ENCODE results near the gene ATOSA. TPM values are rescaled to one million over a fixed set of nuclear protein-coding genes. Genes with fewer than 3 reads are reported as not detected.

Gene ATOSA
- total RNA-seq: 26.0 and 31.1 TPM in 2 replicates
- polyA plus RNA-seq: 6.8 and 9.9 TPM in 2 replicates

GRCh38 chr15:52679232-52680040 lies at the start of gene ATOSA:
Gene ATOSA (minus strand): TSS chr15:52679388. CDS start chr15:52678021, 1,367 bp downstream.
- TF ChIP-seq CTCF (IDR thresholded peaks at IDR 0.05; ENCODE audit: poor library complexity) (peak; percentile 17), EZH2 (IDR thresholded peaks at IDR 0.05; ENCODE audit: borderline replicate concordance) (no peak), EZH2phosphoT487 (IDR thresholded peaks at IDR 0.05; ENCODE audit: low read depth, severe bottlenecking, unreplicated experiment) (no peak)
- Histone ChIP-seq H3K4me1 (ENCODE audit: insufficient read depth) (peaks cover 16% of the 10 kb centered on the region), H3K27ac (peak within 1 kb of the TSS; percentile 96), H2AFZ (peak within 1 kb of the TSS; percentile 82), H3K4me3 (peak within 1 kb of the TSS; percentile 85), H3K27me3 (no peaks in the 10 kb centered on the region), H3K9me3 (ENCODE audit: low read depth) (no peaks in the 10 kb centered on the region), H3K9me2 (replicated peaks; ENCODE audit: insufficient read depth) (no peaks in the 10 kb centered on the region), H3K79me2 (peaks cover 31% of the 10 kb centered on the region), H3K4me2 (peak within 1 kb of the TSS; percentile 86), H3K36me3 (replicated peaks; ENCODE audit: insufficient read depth, low read depth) (peaks cover 9% of the 10 kb centered on the region), H4K20me1 (ENCODE audit: insufficient read depth, poor library complexity, severe bottlenecking) (peaks cover 4% of the 10 kb centered on the region)
- WGBS (ENCODE audit: low lambda C conversion rate, missing lambda C conversion rate): 2% methylated on average over 36 of the region's 55 CpGs
- DNase-seq (ENCODE audit: low spot score): peak; percentile 94

- Histone ChIP-seq H3K4me2 (no peak overlapping the region), H3K4me1 (ENCODE audit: insufficient read depth) (peaks cover 4% of the 10 kb centered on the region), H2AFZ (no peak overlapping the region), H3K36me3 (replicated peaks; ENCODE audit: insufficient read depth, low read depth) (no peaks in the 10 kb centered on the region), H3K27me3 (no peaks in the 10 kb centered on the region), H3K9me2 (replicated peaks; ENCODE audit: insufficient read depth) (no peaks in the 10 kb centered on the region), H3K27ac (no peak overlapping the region), H4K20me1 (ENCODE audit: insufficient read depth, poor library complexity, severe bottlenecking) (no peaks in the 10 kb centered on the region), H3K4me3 (no peak overlapping the region), H3K9me3 (ENCODE audit: low read depth) (no peaks in the 10 kb centered on the region), H3K79me2 (no peaks in the 10 kb centered on the region)
- TF ChIP-seq EZH2 (IDR thresholded peaks at IDR 0.05; ENCODE audit: borderline replicate concordance) (no peak), CTCF (IDR thresholded peaks at IDR 0.05; ENCODE audit: poor library complexity) (no peak), EZH2phosphoT487 (IDR thresholded peaks at IDR 0.05; ENCODE audit: low read depth, severe bottlenecking, unreplicated experiment) (no peak)
- no peak for DNase-seq (ENCODE audit: low spot score)
- WGBS (ENCODE audit: low lambda C conversion rate, missing lambda C conversion rate): 57% methylated on average over 2 of the region's 2 CpGs
Measured at GRCh38 chr15:52728899-52729298, 49.7 kb upstream of the ATOSA start.

- no peak overlapping the region for H3K4me3 ChIP-seq
- TF ChIP-seq EZH2 (IDR thresholded peaks at IDR 0.05; ENCODE audit: borderline replicate concordance): no peak
- no peak for TF ChIP-seq EZH2phosphoT487 (IDR thresholded peaks at IDR 0.05; ENCODE audit: low read depth, severe bottlenecking, unreplicated experiment)
- TF ChIP-seq CTCF (IDR thresholded peaks at IDR 0.05; ENCODE audit: poor library complexity): no peak
- DNase-seq (ENCODE audit: low spot score): no peak
- no peaks in the 10 kb centered on the region for H3K9me3 ChIP-seq (ENCODE audit: low read depth)
- no peaks in the 10 kb centered on the region for H3K9me2 ChIP-seq (replicated peaks; ENCODE audit: insufficient read depth)
- no peaks in the 10 kb centered on the region for H3K79me2 ChIP-seq
- WGBS (ENCODE audit: low lambda C conversion rate, missing lambda C conversion rate): 84% methylated on average over 3 of the region's 3 CpGs
- no peak overlapping the region for H3K27ac ChIP-seq
- no peak overlapping the region for H2AFZ ChIP-seq
- no peaks in the 10 kb centered on the region for H3K27me3 ChIP-seq
- H4K20me1 ChIP-seq (ENCODE audit: insufficient read depth, poor library complexity, severe bottlenecking): no peaks in the 10 kb centered on the region
- no peak overlapping the region for H3K4me2 ChIP-seq
- no peaks in the 10 kb centered on the region for H3K4me1 ChIP-seq (ENCODE audit: insufficient read depth)
- H3K36me3 ChIP-seq (replicated peaks; ENCODE audit: insufficient read depth, low read depth): no peaks in the 10 kb centered on the region
Measured at GRCh38 chr15:52727815-52728214, 48.6 kb upstream of the ATOSA start.
